Fibroblast of lung (primary cell): ENCODE results near the gene RBM20. TPM values are rescaled to one million over a fixed set of nuclear protein-coding genes. Genes with fewer than 3 reads are reported as not detected.
A peak's percentile ranks its signal among the peaks of the same experiment; 100 is the strongest.

Experiments
- DNase-seq, 2 donors: peaks; one replicate each; pipeline versions ENCODE4 v3.0.0 to v3.0.0-alpha.2; 2010; ENCODE audit warnings: low read depth in 2 of 2
- H2AFZ ChIP-seq: 2 replicates; pipeline ENCODE4 v1.5.1; 2012; ENCODE audit warnings: low read length, control low read depth, inconsistent platforms
- H3K27ac ChIP-seq: 2 replicates; pipeline ENCODE4 v1.5.1; 2011; ENCODE audit warnings: low read length, control low read depth; ENCODE audit not compliant: insufficient read depth
- H3K27me3 ChIP-seq: 2 replicates; pipeline ENCODE4 v1.5.1; 2011; ENCODE audit warnings: mild to moderate bottlenecking, low read length; ENCODE audit not compliant: control insufficient read depth, insufficient read depth
- H3K36me3 ChIP-seq: 2 replicates; pipeline ENCODE4 v1.5.1; 2011; ENCODE audit warnings: low read length; ENCODE audit not compliant: control insufficient read depth, insufficient read depth
- H3K4me1 ChIP-seq: 2 replicates; pipeline ENCODE4 v1.5.1; 2011; ENCODE audit warnings: low read length; ENCODE audit not compliant: control insufficient read depth, insufficient read depth; ENCODE audit errors: extremely low read depth
- H3K4me2 ChIP-seq: 2 replicates; pipeline ENCODE4 v1.5.1; 2011; ENCODE audit warnings: low read length, control low read depth; ENCODE audit not compliant: insufficient read depth; ENCODE audit errors: extremely low read depth
- H3K4me3 ChIP-seq, 4 experiments: fragments of 200-600 bp in 1 of 4; sonication (generic) in 1 of 4; replicated peaks in 1 of 4; 2 replicates each; pipeline ENCODE4 v1.5.1; 2011 to 2016; ENCODE audit warnings: low read length in 4 of 4, low read depth in 3 of 4, mild to moderate bottlenecking in 3 of 4, control low read depth in 2 of 4, inconsistent platforms in 1 of 4, mixed read lengths in 1 of 4; ENCODE audit not compliant: insufficient read depth in 1 of 4; ENCODE audit errors: control extremely low read depth in 1 of 4
- H3K79me2 ChIP-seq: 2 replicates; pipeline ENCODE4 v1.5.1; 2012; ENCODE audit warnings: mild to moderate bottlenecking, low read length, inconsistent platforms; ENCODE audit not compliant: control insufficient read depth, insufficient read depth
- H3K9ac ChIP-seq: 2 replicates; pipeline ENCODE4 v1.5.1; 2011; ENCODE audit warnings: mild to moderate bottlenecking, low read length, control low read depth; ENCODE audit not compliant: insufficient read depth
- H3K9me3 ChIP-seq: 2 replicates; pipeline ENCODE4 v1.5.1; 2012; ENCODE audit warnings: low read depth, low read length; ENCODE audit not compliant: control insufficient read depth, insufficient read depth
- H4K20me1 ChIP-seq: 2 replicates; pipeline ENCODE4 v1.5.1; 2011; ENCODE audit warnings: low read length; ENCODE audit not compliant: control insufficient read depth, insufficient read depth; ENCODE audit errors: extremely low read depth
- CTCF ChIP-seq, 2 donors: IDR thresholded peaks in 1 of 2; conservative IDR thresholded peaks in 1 of 2; 1 replicate in 1 of 2; 2 replicates in 1 of 2; pipeline ENCODE4 v1.5.1; 2011 to 2012; ENCODE audit warnings: low read length in 2 of 2, control low read depth in 1 of 2, inconsistent platforms in 1 of 2, low read depth in 1 of 2, mild to moderate bottlenecking in 1 of 2
- EZH2 ChIP-seq: IDR thresholded peaks from 2 replicates; pipeline ENCODE4 v1.5.1; 2012; ENCODE audit warnings: low read length, control low read depth, mild to moderate bottlenecking; ENCODE audit errors: missing control alignments
- polyA plus RNA-seq, 2 donors: library from polyadenylated mRNA; depleted of rRNA in 1 of 2; stranded (reverse) in 1 of 2; unstranded in 1 of 2; fragments of >200 nt; gene quantifications; 2 replicates each; pipeline ENCODE4 v1.2.1, GENCODE V29; 2011 to 2012; ENCODE audit warnings: missing spikeins in 1 of 2
- total RNA-seq: library from RNA; depleted of rRNA; stranded (reverse); fragments of >200 nt; gene quantifications from 2 replicates; pipeline ENCODE4 v1.2.1, GENCODE V29; 2014

RBM20 gene
- total and polyA plus RNA-seq, 2 donors (not counting 1 experiment from before 2014, with no cell fraction given), result under 0.01 to 0.05 TPM

GRCh38 chr10:110644598-110645462 lies 694 bp downstream of the RBM20 start:
- no peak overlapping the region for H2AFZ ChIP-seq
- H3K9me3 ChIP-seq, result no peaks in the 10 kb centered on the region
- H3K27ac ChIP-seq, result no peak overlapping the region
- H3K36me3 ChIP-seq, result no peaks in the 10 kb centered on the region
- H4K20me1 ChIP-seq, result no peaks in the 10 kb centered on the region
- DNase-seq, result no peak
- no peaks in the 10 kb centered on the region for H3K79me2 ChIP-seq
- H3K27me3 ChIP-seq, result peaks cover 43% of the 10 kb centered on the region
- peak overlapping the region in 1 of 4 experiments; percentile 59 for H3K4me3 ChIP-seq
- no peak overlapping the region for H3K9ac ChIP-seq
- TF ChIP-seq CTCF (conservative IDR thresholded peaks at IDR 0.05 in 1 of 2, IDR thresholded peaks at IDR 0.05 in 1 of 2; ENCODE audit: low read depth in 1 of 2, low read length in 2 of 2) (no peak), EZH2 (peak; percentile 64)
- no peaks in the 10 kb centered on the region for H3K4me1 ChIP-seq
- no peak overlapping the region for H3K4me2 ChIP-seq

DNA sequence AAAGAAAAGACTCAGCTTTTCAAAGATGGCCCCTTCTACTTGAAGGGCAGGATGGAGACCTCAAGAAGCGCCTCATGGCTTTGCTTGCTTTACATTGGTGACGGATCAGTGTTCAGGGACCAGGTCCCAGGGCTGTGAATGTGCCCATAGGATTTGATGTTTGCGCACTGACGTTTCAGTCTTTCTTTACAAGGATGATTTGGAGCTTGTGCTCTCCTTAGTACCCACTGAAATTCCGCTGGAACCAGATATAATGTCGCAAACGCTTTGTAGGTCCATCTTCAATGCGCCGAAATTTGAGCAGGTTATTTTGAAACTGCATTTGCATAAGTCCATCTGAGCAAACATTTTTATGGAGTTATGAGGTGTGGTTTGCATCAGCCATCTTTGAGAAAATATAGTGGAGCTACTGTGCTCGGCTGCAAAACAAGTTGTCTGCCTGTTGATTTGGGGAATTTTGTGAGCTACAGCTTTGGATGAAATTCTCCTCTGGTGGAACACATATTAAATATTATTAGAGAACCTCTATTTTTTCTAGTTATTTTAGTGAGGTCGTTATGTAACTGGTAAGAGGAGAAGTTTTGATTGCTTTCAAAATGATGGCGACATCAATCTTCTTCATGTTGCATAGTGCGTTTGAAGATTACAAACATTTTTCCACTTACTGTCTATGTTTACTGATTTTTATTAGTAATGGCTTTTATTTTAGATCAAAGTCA lies 2.4 kb downstream of the RBM20 start:
- Histone ChIP-seq H4K20me1 (no peaks in the 10 kb centered on the region), H3K27ac (no peak overlapping the region)

More for the DNA sequence above, 2.4 kb downstream of the RBM20 start:
- Histone ChIP-seq H3K4me1 (no peaks in the 10 kb centered on the region), H3K4me3 (no peak overlapping the region), H3K9ac (no peak overlapping the region), H2AFZ (no peak overlapping the region), H3K36me3 (no peaks in the 10 kb centered on the region), H3K79me2 (no peaks in the 10 kb centered on the region), H3K27me3 (peaks cover 33% of the 10 kb centered on the region), H3K9me3 (no peaks in the 10 kb centered on the region), H3K4me2 (no peak overlapping the region)
- TF ChIP-seq EZH2 (no peak), CTCF (conservative IDR thresholded peaks at IDR 0.05 in 1 of 2, IDR thresholded peaks at IDR 0.05 in 1 of 2; ENCODE audit: low read depth in 1 of 2, low read length in 2 of 2) (no peak)
- DNase-seq, result no peak
